ENCODE data around the gene BICC1.
"Not testable (repeated sequence)": the region's sequence is repeated elsewhere in the genome, so short reads cannot be mapped to it uniquely, and the experiment has no call there.

The BICC1 gene

GRCh38 chr10:58853668-58854067 is 341.0 kb downstream of the BICC1 start:
- H3K9me3 ChIP-seq (ENCODE audit: control insufficient read depth, insufficient read depth, low read length), result no peaks in the 10 kb centered on the region
- H3K27me3 ChIP-seq (ENCODE audit: control insufficient read depth, insufficient read depth, low read length), result no peaks in the 10 kb centered on the region
- H3K4me3 ChIP-seq (ENCODE audit: low read length), result no peak overlapping the region
- no peak overlapping the region for H3K27ac ChIP-seq (ENCODE audit: low read length)
- WGBS (ENCODE audit: insufficient coverage, insufficient read length), result no CpG with 5 or more reads among the region's 2 CpGs
- H3K36me3 ChIP-seq (ENCODE audit: control insufficient read depth, insufficient read depth, low read length), result no peaks in the 10 kb centered on the region
- DNase-seq (ENCODE audit: low read depth, low spot score), result no peak
- H3K4me1 ChIP-seq (ENCODE audit: control insufficient read depth, insufficient read depth, low read length), result 0 out of 2 replicates have a peak, but pooled peaks cover 1% of the 10 kb centered on the region

GRCh38 chr10:58854811-58855210 is 342.1 kb downstream of the BICC1 start:
- WGBS (ENCODE audit: insufficient coverage, insufficient read length), result no CpG with 5 or more reads among the region's 2 CpGs
- H3K27ac ChIP-seq (ENCODE audit: low read length), result no peak overlapping the region
- H3K4me3 ChIP-seq (ENCODE audit: low read length), result no peak overlapping the region
- no peaks in the 10 kb centered on the region for H3K9me3 ChIP-seq (ENCODE audit: control insufficient read depth, insufficient read depth, low read length)
- DNase-seq (ENCODE audit: low read depth, low spot score), result no peak
- 0 out of 2 replicates have a peak, but pooled peaks cover 1% of the 10 kb centered on the region for H3K4me1 ChIP-seq (ENCODE audit: control insufficient read depth, insufficient read depth, low read length)
- H3K27me3 ChIP-seq (ENCODE audit: control insufficient read depth, insufficient read depth, low read length), result no peaks in the 10 kb centered on the region
- no peaks in the 10 kb centered on the region for H3K36me3 ChIP-seq (ENCODE audit: control insufficient read depth, insufficient read depth, low read length)

GRCh38 chr10:58856508-58857240 is 344.0 kb downstream of the BICC1 start:
- Histone ChIP-seq H3K36me3 (ENCODE audit: control insufficient read depth, insufficient read depth, low read length) (no peaks in the 10 kb centered on the region), H3K9me3 (ENCODE audit: control insufficient read depth, insufficient read depth, low read length) (no peaks in the 10 kb centered on the region), H3K27ac (ENCODE audit: low read length) (no peak overlapping the region), H3K27me3 (ENCODE audit: control insufficient read depth, insufficient read depth, low read length) (no peaks in the 10 kb centered on the region), H3K4me3 (ENCODE audit: low read length) (no peak overlapping the region), H3K4me1 (ENCODE audit: control insufficient read depth, insufficient read depth, low read length) (0 out of 2 replicates have a peak, but pooled peaks cover 1% of the 10 kb centered on the region)
- no peak for DNase-seq (ENCODE audit: low read depth, low spot score)
- no CpG with 5 or more reads among the region's 9 CpGs for WGBS (ENCODE audit: insufficient coverage, insufficient read length)

GRCh38 chr10:58857251-58857805 is 344.7 kb downstream of the BICC1 start:
- Histone ChIP-seq H3K4me1 (ENCODE audit: control insufficient read depth, insufficient read depth, low read length) (0 out of 2 replicates have a peak, but pooled peaks cover 1% of the 10 kb centered on the region), H3K27ac (ENCODE audit: low read length) (no peak overlapping the region), H3K9me3 (ENCODE audit: control insufficient read depth, insufficient read depth, low read length) (no peaks in the 10 kb centered on the region), H3K27me3 (ENCODE audit: control insufficient read depth, insufficient read depth, low read length) (no peaks in the 10 kb centered on the region), H3K4me3 (ENCODE audit: low read length) (no peak overlapping the region), H3K36me3 (ENCODE audit: control insufficient read depth, insufficient read depth, low read length) (no peaks in the 10 kb centered on the region)
- no CpG with 5 or more reads among the region's 3 CpGs for WGBS (ENCODE audit: insufficient coverage, insufficient read length)
- no peak for DNase-seq (ENCODE audit: low read depth, low spot score)

- DNase-seq (ENCODE audit: low read depth, low spot score); H3K4me1 ChIP-seq (ENCODE audit: control insufficient read depth, insufficient read depth, low read length); H3K9me3 ChIP-seq (ENCODE audit: control insufficient read depth, insufficient read depth, low read length); H3K27me3 ChIP-seq (ENCODE audit: control insufficient read depth, insufficient read depth, low read length); H3K27ac ChIP-seq (ENCODE audit: low read length); H3K36me3 ChIP-seq (ENCODE audit: control insufficient read depth, insufficient read depth, low read length); H3K4me3 ChIP-seq (ENCODE audit: low read length): not testable (repeated sequence)
- WGBS (ENCODE audit: insufficient coverage, insufficient read length), result no CpG with 5 or more reads among the region's 1 CpG
Observed at GRCh38 chr10:58858123-58858522, 345.5 kb downstream of the BICC1 start.

- H3K4me1 ChIP-seq (ENCODE audit: control insufficient read depth, insufficient read depth, low read length), result 0 out of 2 replicates have a peak, but pooled peaks cover 1% of the 10 kb centered on the region
- WGBS (ENCODE audit: insufficient coverage, insufficient read length), result no CpG with 5 or more reads among the region's 2 CpGs
- no peak overlapping the region for H3K4me3 ChIP-seq (ENCODE audit: low read length)
- H3K36me3 ChIP-seq (ENCODE audit: control insufficient read depth, insufficient read depth, low read length), result no peaks in the 10 kb centered on the region
- H3K27ac ChIP-seq (ENCODE audit: low read length), result no peak overlapping the region
- H3K27me3 ChIP-seq (ENCODE audit: control insufficient read depth, insufficient read depth, low read length), result no peaks in the 10 kb centered on the region
- H3K9me3 ChIP-seq (ENCODE audit: control insufficient read depth, insufficient read depth, low read length), result no peaks in the 10 kb centered on the region
- no peak for DNase-seq (ENCODE audit: low read depth, low spot score)
Observed at GRCh38 chr10:58859526-58859925, 346.9 kb downstream of the BICC1 start.

GRCh38 chr10:58867683-58868082 is 355.0 kb downstream of the BICC1 start:
- no peaks in the 10 kb centered on the region for H3K9me3 ChIP-seq (ENCODE audit: control insufficient read depth, insufficient read depth, low read length)
- no peak overlapping the region for H3K4me3 ChIP-seq (ENCODE audit: low read length)
- no peaks in the 10 kb centered on the region for H3K27me3 ChIP-seq (ENCODE audit: control insufficient read depth, insufficient read depth, low read length)
- no peak overlapping the region for H3K27ac ChIP-seq (ENCODE audit: low read length)
- H3K4me1 ChIP-seq (ENCODE audit: control insufficient read depth, insufficient read depth, low read length), result no peaks in the 10 kb centered on the region
- H3K36me3 ChIP-seq (ENCODE audit: control insufficient read depth, insufficient read depth, low read length), result no peaks in the 10 kb centered on the region
- DNase-seq (ENCODE audit: low read depth, low spot score), result no peak

GRCh38 chr10:58868736-58869435 is 356.2 kb downstream of the BICC1 start:
- no peaks in the 10 kb centered on the region for H3K4me1 ChIP-seq (ENCODE audit: control insufficient read depth, insufficient read depth, low read length)
- H3K36me3 ChIP-seq (ENCODE audit: control insufficient read depth, insufficient read depth, low read length), result no peaks in the 10 kb centered on the region
- no peak overlapping the region for H3K27ac ChIP-seq (ENCODE audit: low read length)
- no peak for DNase-seq (ENCODE audit: low read depth, low spot score)
- no peaks in the 10 kb centered on the region for H3K27me3 ChIP-seq (ENCODE audit: control insufficient read depth, insufficient read depth, low read length)
- H3K4me3 ChIP-seq (ENCODE audit: low read length), result no peak overlapping the region
- WGBS (ENCODE audit: insufficient coverage, insufficient read length), result 100% methylated on average over 1 of the region's 8 CpGs
- no peaks in the 10 kb centered on the region for H3K9me3 ChIP-seq (ENCODE audit: control insufficient read depth, insufficient read depth, low read length)

GRCh38 chr10:58870070-58870469 is 357.4 kb downstream of the BICC1 start:
- H3K27ac ChIP-seq (ENCODE audit: low read length), result no peak overlapping the region

GRCh38 chr10:58873161-58873560 is 360.5 kb downstream of the BICC1 start:
- no peak for DNase-seq (ENCODE audit: low read depth, low spot score)
- Histone ChIP-seq H3K27ac (ENCODE audit: low read length) (no peak overlapping the region), H3K4me3 (ENCODE audit: low read length) (no peak overlapping the region), H3K4me1 (ENCODE audit: control insufficient read depth, insufficient read depth, low read length) (no peaks in the 10 kb centered on the region), H3K9me3 (ENCODE audit: control insufficient read depth, insufficient read depth, low read length) (no peaks in the 10 kb centered on the region), H3K27me3 (ENCODE audit: control insufficient read depth, insufficient read depth, low read length) (no peaks in the 10 kb centered on the region), H3K36me3 (ENCODE audit: control insufficient read depth, insufficient read depth, low read length) (no peaks in the 10 kb centered on the region)
- no CpG with 5 or more reads among the region's 2 CpGs for WGBS (ENCODE audit: insufficient coverage, insufficient read length)

More at GRCh38 chr10:58870070-58870469, 357.4 kb downstream of the BICC1 start:
- no peaks in the 10 kb centered on the region for H3K27me3 ChIP-seq (ENCODE audit: control insufficient read depth, insufficient read depth, low read length)
- H3K4me1 ChIP-seq (ENCODE audit: control insufficient read depth, insufficient read depth, low read length), result no peaks in the 10 kb centered on the region
- no peaks in the 10 kb centered on the region for H3K9me3 ChIP-seq (ENCODE audit: control insufficient read depth, insufficient read depth, low read length)
- DNase-seq (ENCODE audit: low read depth, low spot score), result no peak
- no CpG with 5 or more reads among the region's 4 CpGs for WGBS (ENCODE audit: insufficient coverage, insufficient read length)
- H3K4me3 ChIP-seq (ENCODE audit: low read length), result no peak overlapping the region
- no peaks in the 10 kb centered on the region for H3K36me3 ChIP-seq (ENCODE audit: control insufficient read depth, insufficient read depth, low read length)

All from iPS DF 6.9 (cell line).